ENCODE data around the gene HDAC9.

The HDAC9 gene

DNA sequence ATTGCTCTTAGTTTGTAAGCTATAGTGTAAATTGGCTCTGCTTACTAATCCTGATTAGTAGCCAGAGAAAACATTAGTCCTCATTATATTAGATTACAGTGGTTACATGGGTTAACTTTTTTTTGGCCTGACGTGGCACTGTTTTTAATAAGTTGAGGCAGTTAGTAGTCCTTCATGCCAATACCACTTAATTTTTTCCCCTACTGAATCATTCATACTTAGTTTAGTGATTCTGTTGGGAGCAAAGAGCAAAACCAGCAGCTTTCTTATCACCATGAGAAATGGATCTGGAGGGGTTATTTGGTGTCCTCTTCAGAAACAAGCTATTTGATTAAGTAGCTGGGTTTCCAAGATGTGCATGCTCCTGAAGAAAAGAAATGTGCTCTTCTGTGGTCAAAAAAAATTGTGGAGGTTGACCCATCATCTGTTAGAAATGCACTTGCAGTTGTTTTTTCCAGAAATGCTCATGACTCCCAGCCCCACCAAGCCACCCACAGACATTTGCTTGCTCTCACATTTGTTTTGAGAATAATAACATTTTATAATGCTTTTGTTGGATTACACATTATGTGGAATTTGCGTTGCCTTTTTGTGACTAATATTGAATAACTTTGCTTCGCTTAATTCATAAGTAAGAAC lies 258.5 kb downstream of the HDAC9 start:
- DNase-seq, result no peak

DNA sequence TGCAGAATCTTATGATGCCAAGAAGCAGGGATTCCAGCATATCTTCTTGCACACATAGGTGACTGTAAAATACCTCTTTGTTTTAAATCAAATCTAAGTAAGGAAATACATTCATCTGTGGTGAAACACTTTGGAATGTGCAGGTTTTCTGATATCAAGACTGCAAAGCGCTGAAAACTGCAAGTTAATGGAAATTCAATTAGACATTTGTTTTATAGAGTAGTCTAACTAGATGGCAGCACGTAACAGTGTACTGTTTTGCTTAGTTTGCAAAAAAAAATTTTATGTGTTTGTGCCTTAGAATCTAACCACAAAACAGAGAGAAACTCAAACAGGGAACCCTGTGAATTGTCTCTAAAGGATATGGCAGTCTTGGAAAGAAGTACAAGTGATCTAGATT lies 259.2 kb downstream of the HDAC9 start:
- no peak for DNase-seq

- DNase-seq, result no peak
Observed at GRCh38 chr7:18755793-18756192, 260.2 kb downstream of the HDAC9 start.

DNA sequence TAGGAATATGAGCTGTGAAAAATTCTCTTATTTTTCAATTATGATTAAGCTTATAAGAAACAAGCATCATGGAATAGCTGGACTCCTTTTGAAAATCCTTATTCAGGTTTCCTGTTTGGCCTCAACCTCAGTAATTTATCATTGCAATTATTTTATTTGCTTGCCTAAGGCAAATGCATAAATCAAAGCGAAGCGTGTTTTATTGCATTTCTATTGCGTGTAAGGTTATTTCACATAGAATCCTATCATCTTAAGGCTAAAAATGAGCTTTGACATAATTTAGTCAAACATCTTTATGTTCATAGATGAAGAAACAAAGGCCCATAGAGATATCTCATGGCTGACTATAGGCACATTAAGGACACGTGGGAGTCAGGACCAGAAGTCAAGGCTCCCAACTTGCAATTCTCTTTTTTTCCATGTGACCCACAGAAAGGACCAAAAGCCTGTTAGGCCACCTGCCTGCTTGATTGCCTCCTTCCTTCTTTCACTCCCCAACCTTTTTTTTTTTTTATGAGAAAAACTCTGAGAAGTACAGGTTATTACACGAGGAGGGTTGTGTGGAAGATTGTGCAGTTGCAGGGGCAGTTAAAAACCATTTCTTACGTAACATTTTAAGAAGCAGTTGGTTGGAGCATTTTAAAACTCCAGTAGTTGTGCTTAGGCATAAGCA lies 261.0 kb downstream of the HDAC9 start:
- DNase-seq, result no peak

DNA sequence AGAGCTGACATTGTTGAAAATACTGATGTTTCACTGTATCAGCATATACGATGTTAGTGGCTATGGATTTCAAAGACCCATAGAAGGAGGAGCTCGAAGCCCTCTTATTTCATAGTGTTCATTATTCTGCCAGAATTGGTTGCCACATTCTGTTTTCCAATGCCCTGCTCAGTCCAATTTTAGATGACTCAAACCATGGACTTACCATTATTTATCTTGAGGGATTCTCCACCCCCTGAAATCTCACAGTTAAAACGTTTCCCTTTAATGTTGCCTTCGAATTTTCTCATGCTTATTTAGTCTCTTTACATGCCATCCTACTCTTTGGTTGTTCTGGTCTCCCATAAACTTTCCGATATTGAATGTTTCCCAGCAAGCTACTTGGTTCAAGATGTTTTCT lies 264.5 kb downstream of the HDAC9 start:
- DNase-seq, result no peak

GRCh38 chr7:18760631-18761445 lies 265.3 kb downstream of the HDAC9 start:
- no peak for DNase-seq

- DNase-seq, result no peak
Observed at GRCh38 chr7:18762189-18762588, 266.6 kb downstream of the HDAC9 start.

DNA sequence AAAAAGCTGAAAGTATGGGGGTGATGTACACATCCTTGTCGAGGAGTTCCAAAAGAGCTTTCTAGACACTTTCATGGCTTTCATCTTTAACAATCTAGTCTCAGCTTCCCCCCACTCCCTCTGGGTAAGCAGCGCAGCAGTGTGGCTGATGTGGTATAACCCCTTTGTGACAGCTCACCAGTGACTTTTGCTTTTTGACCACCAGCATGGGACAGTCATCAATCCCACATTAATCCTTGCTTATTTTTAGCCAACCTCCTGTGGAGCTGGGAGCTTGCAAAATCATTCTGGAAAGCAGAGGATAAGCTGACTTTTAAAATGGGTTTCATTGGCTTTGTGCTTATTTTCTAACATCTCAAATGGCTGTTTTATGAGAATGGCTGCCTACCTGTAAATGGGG lies 272.7 kb downstream of the HDAC9 start:
- no peak for DNase-seq

- no peak for DNase-seq
Observed at GRCh38 chr7:18770154-18770811, 274.7 kb downstream of the HDAC9 start.

DNA sequence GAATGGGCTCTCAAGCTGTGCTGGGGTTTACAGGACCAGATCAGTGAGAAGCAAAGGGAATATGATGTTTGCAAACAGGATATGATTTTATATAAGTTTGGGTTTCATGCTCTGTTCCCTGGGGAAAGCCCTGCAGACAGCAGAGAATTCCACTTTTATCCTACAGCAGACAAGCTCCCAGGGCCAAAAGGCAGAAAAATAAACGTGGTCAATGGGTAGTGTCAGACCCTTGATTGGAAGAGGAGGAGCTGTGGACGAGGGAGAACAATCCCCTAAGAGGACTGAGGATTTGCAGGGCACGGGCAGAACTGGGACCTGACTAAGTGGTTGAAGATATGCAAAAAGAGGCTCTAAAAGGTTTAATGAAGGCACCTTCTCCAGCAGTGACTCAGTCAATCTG lies 275.3 kb downstream of the HDAC9 start:
- no peak for DNase-seq

GRCh38 chr7:18771834-18772566 lies 276.5 kb downstream of the HDAC9 start:
- DNase-seq, result no peak

DNA sequence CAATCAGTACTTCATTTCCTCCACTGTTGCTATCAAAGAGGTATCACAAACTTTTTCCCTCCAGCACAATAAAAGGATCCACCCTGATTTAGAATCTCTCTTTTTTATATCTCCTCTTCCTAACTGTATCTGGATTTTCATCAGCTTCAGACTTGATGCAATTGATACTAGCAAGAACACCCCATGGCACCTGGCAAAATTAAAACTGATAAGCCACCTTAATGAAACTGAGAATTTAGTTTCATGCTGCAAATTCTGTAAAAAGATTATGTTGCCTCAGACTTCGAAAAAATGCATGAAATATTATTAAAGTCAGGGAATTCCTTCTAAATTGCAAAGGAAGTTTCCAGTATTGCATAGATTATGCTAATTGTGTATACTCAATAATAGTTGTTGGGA lies 277.0 kb downstream of the HDAC9 start:
- no peak for DNase-seq

GRCh38 chr7:18777314-18777713 lies 281.8 kb downstream of the HDAC9 start:
- no peak for DNase-seq

DNA sequence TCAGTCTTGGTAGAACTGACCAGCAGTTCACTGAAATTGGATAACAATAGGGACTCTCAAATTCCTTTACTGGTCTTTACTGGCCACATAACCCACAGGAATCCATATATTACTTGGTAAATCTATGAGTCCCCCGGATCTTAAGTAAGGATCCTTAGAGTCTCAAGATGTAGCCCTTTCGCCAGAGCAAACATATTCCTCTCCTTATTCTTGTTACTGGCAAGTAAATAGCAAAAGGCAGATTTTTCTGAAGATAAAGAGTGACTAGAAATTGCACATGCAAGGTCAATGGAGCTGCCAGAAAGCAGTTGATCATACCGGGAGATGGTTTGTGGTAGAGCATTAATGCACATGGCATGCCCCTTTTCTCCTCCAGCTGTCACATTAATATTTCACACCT lies 283.0 kb downstream of the HDAC9 start:
- no peak for DNase-seq

GRCh38 chr7:18780266-18780665 lies 284.7 kb downstream of the HDAC9 start:
- no peak for DNase-seq

DNA sequence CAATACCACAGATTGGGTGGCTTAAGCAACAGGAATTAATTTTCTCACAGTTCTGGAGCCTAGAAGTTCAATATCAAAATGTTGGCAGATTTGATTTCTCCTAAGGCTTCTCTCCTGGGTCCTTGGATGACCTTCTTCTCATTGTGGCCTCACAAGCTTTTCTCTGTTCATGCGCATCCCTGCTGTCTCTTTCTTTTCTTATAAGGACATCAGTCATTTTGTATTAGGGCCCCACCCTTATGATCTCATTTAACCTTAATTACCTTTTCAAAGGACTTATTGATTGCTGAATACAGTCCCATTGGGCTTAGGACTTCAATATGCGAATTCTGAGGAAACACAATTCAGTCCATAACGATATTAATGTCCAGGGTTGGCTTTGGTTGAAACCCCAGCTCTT lies 285.4 kb downstream of the HDAC9 start:
- DNase-seq, result no peak

DNA sequence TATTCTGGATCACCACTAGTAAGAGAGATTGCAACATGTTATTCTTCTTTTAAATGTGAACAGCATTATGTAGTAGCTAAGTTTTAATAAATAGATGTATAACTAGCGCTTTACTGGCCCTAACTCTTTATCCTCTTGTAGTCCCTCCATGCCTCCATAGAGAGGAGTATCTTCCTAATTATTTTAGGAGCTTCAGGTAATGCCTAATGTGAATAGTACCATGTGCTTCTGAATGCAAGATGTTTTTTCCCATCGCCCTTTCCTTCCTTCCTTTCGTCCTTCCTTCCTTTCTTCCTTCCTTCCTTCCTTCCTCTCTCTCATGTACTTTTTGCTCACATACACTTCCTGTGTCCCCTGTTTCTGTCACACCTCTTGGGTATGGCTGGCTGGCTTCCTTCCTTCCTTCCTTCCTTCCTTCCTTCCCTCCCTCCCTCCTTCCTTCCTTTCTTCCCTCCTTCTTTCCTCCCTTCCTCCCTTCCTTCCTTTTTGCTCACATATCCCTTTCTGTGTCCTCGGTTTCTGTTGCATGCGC lies 290.7 kb downstream of the HDAC9 start:
- no peak for DNase-seq

DNA sequence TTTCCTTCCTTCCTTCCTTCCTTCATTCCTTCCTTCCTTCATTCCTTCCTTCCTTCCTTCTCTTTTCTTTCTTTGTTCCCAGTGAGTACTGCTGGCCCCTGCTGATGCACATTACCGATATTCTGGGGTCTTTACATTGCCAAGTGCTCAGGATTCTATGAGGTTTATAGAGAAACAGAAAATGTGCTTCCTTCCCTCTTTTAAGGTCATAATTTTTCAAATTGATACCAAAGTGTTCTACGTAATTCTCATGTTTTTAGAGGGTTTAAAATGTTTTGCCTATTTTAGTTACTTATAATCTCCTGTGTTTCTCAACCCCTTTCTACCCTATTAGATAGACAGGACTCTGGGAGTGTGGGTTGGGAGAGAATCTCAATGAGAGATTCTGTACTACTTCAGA lies 291.2 kb downstream of the HDAC9 start:
- DNase-seq, result no peak

- no peak for DNase-seq
Observed at GRCh38 chr7:18788026-18788425, 292.5 kb downstream of the HDAC9 start.

DNA sequence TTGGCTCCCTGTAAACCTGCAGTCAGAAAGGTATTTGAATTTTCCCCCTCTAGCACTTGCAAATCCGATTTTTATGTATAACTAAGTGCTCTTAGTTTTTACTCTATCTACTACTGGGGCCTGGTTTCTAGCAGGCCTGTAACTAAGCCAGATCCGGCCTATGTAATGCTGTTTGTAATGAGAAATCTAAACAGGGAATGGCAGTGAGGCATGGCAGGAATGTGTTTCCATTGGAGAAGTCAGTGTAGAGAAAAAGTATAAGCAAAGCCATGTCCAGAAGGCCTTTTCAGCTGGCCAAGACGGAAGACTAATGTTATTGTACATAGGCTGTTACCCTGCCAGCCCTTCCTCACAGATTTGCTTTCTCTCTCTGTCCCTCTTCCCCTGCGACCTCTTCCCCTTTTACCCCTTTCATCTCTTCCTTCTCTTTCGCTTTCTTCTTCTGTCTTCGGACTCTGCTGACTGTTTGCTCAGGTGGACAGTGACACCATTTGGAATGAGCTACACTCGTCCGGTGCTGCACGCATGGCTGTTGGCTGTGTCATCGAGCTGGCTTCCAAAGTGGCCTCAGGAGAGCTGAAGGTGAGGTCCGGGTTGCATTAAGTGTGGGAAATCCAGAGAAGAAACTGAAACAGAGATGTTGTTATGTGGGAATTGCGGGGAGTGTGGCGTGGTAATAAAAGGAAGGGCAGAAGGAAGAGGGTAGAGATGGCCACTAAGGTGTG lies 297.5 kb downstream of the HDAC9 start:
- DNase-seq, result no peak

DNA sequence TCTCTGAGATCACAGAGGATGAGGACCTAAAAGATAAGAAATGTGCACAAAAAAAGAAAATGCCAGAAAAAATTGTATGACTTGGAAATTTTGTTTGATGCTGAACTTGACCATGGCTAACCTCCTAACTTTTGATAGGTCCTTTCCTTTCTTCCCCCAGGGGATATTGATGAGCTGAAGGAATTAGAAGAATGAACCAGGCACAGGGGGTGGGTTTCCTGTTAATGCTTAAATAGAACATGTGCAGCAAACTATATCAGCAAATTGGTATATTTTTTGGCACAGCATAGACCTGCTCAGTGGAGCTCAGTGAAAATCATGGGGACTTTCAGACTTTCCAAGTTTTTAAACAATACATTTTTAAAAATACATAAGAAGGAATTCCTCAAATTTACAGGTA lies 300.7 kb downstream of the HDAC9 start:
- no peak for DNase-seq
